Umbilical cord (tissue), 2 donors: ENCODE measurements around the gene GLG1. TPM values are rescaled to one million over a fixed set of nuclear protein-coding genes. Genes with fewer than 3 reads are reported as not detected.
"Not testable (repeated sequence)": the region's sequence is repeated elsewhere in the genome, so short reads cannot be mapped to it uniquely, and the experiment has no call there.

Source experiments
- DNase-seq: peaks from one replicate; pipeline ENCODE4 v3.0.0-alpha.2; 2015; ENCODE audit warnings: low spot score
- total RNA-seq: library from RNA; depleted of rRNA; stranded (reverse); fragments of >200 nt; gene quantifications from one replicate; pipeline ENCODE4 v1.2.3, GENCODE V29; 2014; ENCODE audit warnings: low replicate concordance; ENCODE audit not compliant: insufficient read depth

Gene GLG1
- total RNA-seq, 1 donor from 2014 or later: 103 TPM

- not testable (repeated sequence) for DNase-seq
Measured at GRCh38 chr16:74410057-74410957, 196.6 kb downstream of the GLG1 start.

- not testable (repeated sequence) for DNase-seq
Measured at GRCh38 chr16:74409185-74409981, 197.5 kb downstream of the GLG1 start.

- peak; percentile 5 for DNase-seq
Measured at GRCh38 chr16:74407362-74407705, 199.6 kb downstream of the GLG1 start.

- DNase-seq: not testable (repeated sequence)
Measured at GRCh38 chr16:74406600-74407361, 200.1 kb downstream of the GLG1 start.

GRCh38 chr16:74404148-74404933 lies 202.6 kb downstream of the GLG1 start:
- DNase-seq: not testable (repeated sequence)

GRCh38 chr16:74400238-74400637 lies 206.7 kb downstream of the GLG1 start:
- DNase-seq: not testable (repeated sequence)

- not testable (repeated sequence) for DNase-seq
Measured at GRCh38 chr16:74398212-74398895, 208.6 kb downstream of the GLG1 start.

Other genes with a start within 250 kb of the GLG1 start
- 10.1 TPM for gene NPIPB15, start 230.8 kb downstream of the GLG1 start, total RNA-seq
- 7.2 TPM for gene CLEC18B, start 185.6 kb downstream of the GLG1 start, total RNA-seq
- gene RFWD3, start 59.8 kb upstream of the GLG1 start, total RNA-seq: 59.2 TPM
- 20.5 TPM for gene MLKL, start 93.7 kb upstream of the GLG1 start, total RNA-seq
- gene FA2H, start 167.7 kb upstream of the GLG1 start, total RNA-seq: 0.72 TPM